GM23338 (cell line): Measurements from ENCODE around the gene SUSD2. TPM values are rescaled to one million over a fixed set of nuclear protein-coding genes. Genes with fewer than 3 reads are reported as not detected.

Experiments used
- ATAC-seq: fragments of 200-7000 bp; cut with Tn5 transposase; 3 replicates; pipeline ENCODE4 v1.9.1; 2020
- DNase-seq: peaks from one replicate; pipeline ENCODE4 v3.0.0-alpha.2; 2015; ENCODE audit warnings: low spot score
- H2AFZ ChIP-seq: fragments of 200-600 bp; sonication (generic); 2 replicates; pipeline ENCODE4 v1.8.0; 2016; ENCODE audit warnings: antibody characterized with exemption, mild to moderate bottlenecking, moderate library complexity
- H3F3A ChIP-seq: fragments of 200-600 bp; sonication (generic); replicated peaks from 2 replicates; pipeline ENCODE4 v1.8.0; 2017; ENCODE audit warnings: antibody characterized with exemption, mixed run types, low read depth
- H3K27ac ChIP-seq: fragments of 200-600 bp; sonication (generic); 2 replicates; pipeline ENCODE4 v1.6.1; 2016; ENCODE audit warnings: low read depth
- H3K27me3 ChIP-seq: fragments of 200-600 bp; sonication (generic); 2 replicates; pipeline ENCODE4 v1.8.0; 2016; ENCODE audit warnings: mild to moderate bottlenecking, mixed run types, moderate library complexity; ENCODE audit not compliant: insufficient read depth
- H3K36me3 ChIP-seq: fragments of 200-600 bp; sonication (generic); 2 replicates; pipeline ENCODE4 v1.8.0; 2016; ENCODE audit warnings: mild to moderate bottlenecking; ENCODE audit not compliant: insufficient read depth
- H3K4me1 ChIP-seq: fragments of 200-600 bp; sonication (generic); 2 replicates; pipeline ENCODE4 v1.8.0; 2016; ENCODE audit warnings: mild to moderate bottlenecking, moderate library complexity; ENCODE audit not compliant: insufficient read depth
- H3K4me2 ChIP-seq: fragments of 200-600 bp; sonication (generic); 2 replicates; pipeline ENCODE4 v1.7.1; 2017; ENCODE audit warnings: mixed run types
- H3K4me3 ChIP-seq: fragments of 200-600 bp; sonication (generic); 2 replicates; pipeline ENCODE4 v1.6.1; 2016; ENCODE audit warnings: mixed run types
- H3K79me2 ChIP-seq: fragments of 200-600 bp; sonication (generic); replicated peaks from 2 replicates; pipeline ENCODE4 v1.8.0; 2017; ENCODE audit warnings: mild to moderate bottlenecking; ENCODE audit not compliant: insufficient read depth
- H3K9me2 ChIP-seq: fragments of 200-600 bp; sonication (generic); 2 replicates; pipeline ENCODE4 v1.8.0; 2017; ENCODE audit not compliant: insufficient read depth
- H4K20me1 ChIP-seq: fragments of 200-600 bp; sonication (generic); replicated peaks from 2 replicates; pipeline ENCODE4 v1.8.0; 2017; ENCODE audit warnings: mild to moderate bottlenecking; ENCODE audit not compliant: insufficient read depth
- H3K27ac Mint-ChIP-seq: 2 replicates; pipeline ENCODE4 v1.8.0; 2020; ENCODE audit warnings: inconsistent platforms, mild to moderate bottlenecking, moderate library complexity, mixed read lengths
- H3K27me3 Mint-ChIP-seq: 3 replicates; pipeline ENCODE4 v1.8.0; 2022; ENCODE audit warnings: low read depth, mild to moderate bottlenecking, moderate library complexity, mixed read lengths, inconsistent platforms; ENCODE audit not compliant: insufficient read depth, poor library complexity
- H3K36me3 Mint-ChIP-seq: 3 replicates; pipeline ENCODE4 v1.8.0; 2021; ENCODE audit warnings: low read depth, mild to moderate bottlenecking, inconsistent platforms, moderate library complexity, mixed read lengths
- H3K4me1 Mint-ChIP-seq: 3 replicates; pipeline ENCODE4 v1.8.0; 2020; ENCODE audit warnings: mild to moderate bottlenecking, inconsistent platforms, mixed read lengths
- H3K4me3 Mint-ChIP-seq: 3 replicates; pipeline ENCODE4 v1.8.0; 2021; ENCODE audit warnings: moderate library complexity, mild to moderate bottlenecking, inconsistent platforms, mixed read lengths
- H3K9me3 Mint-ChIP-seq: 3 replicates; pipeline ENCODE4 v1.8.0; 2020; ENCODE audit warnings: moderate library complexity, mild to moderate bottlenecking, inconsistent platforms, mixed read lengths
- CREB1 ChIP-seq: fragments of 250-450 bp; sonication (Bioruptor Pico); IDR thresholded peaks from 2 replicates; pipeline ENCODE4 v1.5.0; 2020; ENCODE audit warnings: low read depth, mild to moderate bottlenecking, moderate library complexity
- CTCF ChIP-seq, 2 experiments: fragments of 200-600 bp in 1 of 2; sonication (generic) in 1 of 2; conservative IDR thresholded peaks; 2 replicates each; pipeline versions ENCODE4 v1.5.1 to v1.6.1; 2016 to 2017; ENCODE audit warnings: antibody characterized with exemption in 2 of 2, low read depth in 2 of 2, mild to moderate bottlenecking in 2 of 2, moderate library complexity in 1 of 2
- JUNB ChIP-seq: IDR thresholded peaks from one replicate; pipeline ENCODE4 v1.6.1; 2016; ENCODE audit warnings: antibody characterized with exemption; ENCODE audit not compliant: unreplicated experiment
- ZNF462 ChIP-seq: fragments of 250-450 bp; sonication (Bioruptor Pico); IDR thresholded peaks from 2 replicates; pipeline ENCODE4 v1.5.0; 2020; ENCODE audit warnings: mild to moderate bottlenecking, moderate library complexity
- polyA plus RNA-seq: library from polyadenylated mRNA; unstranded; fragments of >200 nt; fragmentation: Nextera tagmentation; extraction: Ambion mirVana; gene quantifications from 2 replicates; pipeline ENCODE4 v1.2.1, GENCODE V29; 2016
- total RNA-seq: library from RNA; depleted of rRNA; stranded (reverse); fragments of >200 nt; shearing (Covaris generic); gene quantifications from 2 replicates; pipeline ENCODE4 v1.2.3, GENCODE V29; 2014

SUSD2 gene
- total and polyA plus RNA-seq, 2 experiments from 2014 or later: 0.74 to 2.1 TPM

DNA sequence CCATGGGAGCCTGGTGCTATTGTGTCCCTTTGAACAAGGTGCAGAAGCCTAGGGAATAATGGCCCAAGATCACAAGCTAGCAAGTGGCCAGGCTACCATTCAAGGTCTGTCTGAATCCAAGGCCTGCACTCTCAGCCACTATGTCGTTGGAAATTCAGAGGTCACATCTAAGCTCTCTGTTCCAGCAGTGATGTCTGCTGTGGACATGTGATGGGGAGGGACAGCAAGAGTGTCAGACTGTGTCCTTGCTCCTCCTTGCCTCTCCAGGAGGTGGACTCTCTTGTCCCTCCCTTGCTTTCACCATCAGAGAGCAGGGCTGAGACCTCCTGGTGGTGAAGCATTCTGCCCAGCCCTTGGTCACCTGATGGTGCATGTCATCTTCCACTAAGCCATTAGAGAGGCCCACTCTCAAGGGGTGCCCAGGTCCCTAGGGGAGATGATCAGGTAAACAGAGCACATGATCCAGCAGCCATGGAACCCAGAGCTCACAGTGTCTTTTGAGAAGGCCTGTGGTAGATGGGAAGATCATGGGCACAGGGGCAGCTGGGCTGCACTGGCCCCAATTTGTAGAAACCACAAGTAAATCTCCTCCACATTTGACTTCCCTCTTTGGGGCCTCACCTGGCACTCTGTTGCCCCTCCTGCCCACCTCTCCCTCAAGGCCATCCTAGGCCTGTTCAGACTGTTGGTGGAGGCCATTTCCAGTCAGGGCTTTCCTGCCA, 37.1 kb upstream of the SUSD2 start:
- Histone ChIP-seq H3K27me3 (no peaks in the 10 kb centered on the region), H3K9me2 (no peaks in the 10 kb centered on the region), H3K79me2 (no peaks in the 10 kb centered on the region), H3K4me3 (no peak overlapping the region), H3K4me1 (peaks cover 24% of the 10 kb centered on the region), H3K36me3 (no peaks in the 10 kb centered on the region), H2AFZ (no peak overlapping the region), H3K27ac (no peak overlapping the region), H4K20me1 (no peaks in the 10 kb centered on the region; the same call in 1 of the 2 replicates), H3F3A (no peaks in the 10 kb centered on the region), H3K4me2 (no peak overlapping the region)
- H3K36me3 Mint-ChIP-seq: peaks cover 4% of the 10 kb centered on the region; the same call in 2 of the 3 replicates
- DNase-seq (no peak), ATAC-seq (no peak)
- H3K4me1 Mint-ChIP-seq: peaks cover 26% of the 10 kb centered on the region
- TF ChIP-seq CTCF (conservative IDR thresholded peaks at IDR 0.05; ENCODE audit: low read depth in 2 of 2) (no peak), CREB1 (CRISPR knock-in tag) (no peak), JUNB (no peak), ZNF462 (CRISPR knock-in tag) (no peak)
- no peaks in the 10 kb centered on the region for H3K9me3 Mint-ChIP-seq
- no peak overlapping the region; the same call in 1 of the 2 replicates for H3K27ac Mint-ChIP-seq
- no peak overlapping the region for H3K4me3 Mint-ChIP-seq
- H3K27me3 Mint-ChIP-seq: peaks cover 26% of the 10 kb centered on the region
